Mucosa of descending colon (tissue), 3 donors: Measurements from ENCODE around the gene TALDO1. TPM values are rescaled to one million over a fixed set of nuclear protein-coding genes. Genes with fewer than 3 reads are reported as not detected.

ENCODE experiments used
- ATAC-seq: fragments of 200-7000 bp; cut with Tn5 transposase; one replicate; pipeline ENCODE4 v1.9.1; 2020; ENCODE audit warnings: mild to moderate bottlenecking, moderate library complexity
- DNase-seq, 3 donors: peaks; one replicate each; pipeline ENCODE4 v3.0.0-alpha.2; 2020
- H3K36me3 ChIP-seq: fragments of 200-600 bp; one replicate; pipeline ENCODE4 v1.8.0; 2021; ENCODE audit warnings: low read depth, mild to moderate bottlenecking
- H3K4me1 ChIP-seq: fragments of 200-600 bp; one replicate; pipeline ENCODE4 v1.8.0; 2021; ENCODE audit warnings: low read depth, mild to moderate bottlenecking
- H3K4me3 ChIP-seq: fragments of 200-600 bp; one replicate; pipeline ENCODE4 v1.8.0; 2021; ENCODE audit warnings: mild to moderate bottlenecking
- H3K9me3 ChIP-seq: fragments of 200-600 bp; one replicate; pipeline ENCODE4 v1.8.0; 2021; ENCODE audit warnings: mild to moderate bottlenecking
- intact Hi-C, 2 donors: fragments of 100-400 bp; cut with DNase I in 1 of 2; cut with micrococcal nuclease in 1 of 2; formaldehyde crosslinking; loops; one replicate each; pipeline versions ENCODE4 v1.11.0 to v1.11.1; 2022; cut with DNase I, micrococcal nuclease
- total RNA-seq, 3 donors: library from RNA; stranded (reverse); fragmentation: NEBNext Ultra II Directional in 2 of 3; extraction: Animal tissue kit (Norgen Biotek cat#: 25700) in 2 of 3; gene quantifications; one replicate each; pipeline versions ENCODE4 v1.2.1 to v1.2.4, GENCODE V29; 2021 to 2023
- TF ChIP-seq, protein P1 (sequence below): fragments of 200-600 bp; IDR thresholded peaks from one replicate; pipeline ENCODE4 v1.8.0; 2022; ENCODE audit warnings: antibody characterized with exemption, mild to moderate bottlenecking
- donor health status: DM: no; HTN: no; CAD: no; lungs with moderate emphysema.
- donor health status: DM: no; HTN: no; CAD: no.
- donor health status: DM: no; HTN: yes; CAD: no.

The TALDO1 gene
- total RNA-seq, 3 donors from 2014 or later = 101 to 158 (median 128) TPM

DNA sequence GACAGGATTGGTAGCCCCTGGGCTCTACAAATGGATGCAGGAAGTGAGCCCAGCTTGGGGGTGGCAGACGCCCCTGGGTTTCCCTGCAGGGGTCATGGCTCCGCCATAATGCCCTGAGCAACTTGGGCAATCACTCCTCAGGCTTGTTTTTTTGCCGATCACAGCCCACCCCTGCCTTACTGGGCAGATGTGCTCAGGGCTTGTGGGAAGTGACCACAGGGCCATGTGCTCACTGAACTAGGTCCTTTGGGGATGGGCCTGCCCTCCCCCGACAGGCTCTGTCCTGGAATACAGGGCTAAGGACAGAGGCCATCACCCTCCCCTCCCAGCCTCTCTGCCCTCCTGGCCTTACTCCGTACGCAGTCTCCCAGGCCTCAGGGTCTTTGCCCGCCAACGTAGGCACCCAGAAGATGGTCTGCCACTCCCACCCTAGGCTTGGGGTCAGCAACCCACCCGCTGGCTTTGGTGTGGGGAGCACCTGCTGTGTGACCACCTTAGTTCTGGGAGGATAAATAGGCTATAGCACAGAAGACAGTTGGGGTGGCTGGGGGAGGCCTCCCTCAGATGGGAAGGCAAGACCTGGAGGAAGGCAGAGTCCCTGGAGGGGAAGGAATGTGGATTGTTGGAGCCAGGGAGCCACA, 66.3 kb downstream of the TALDO1 start:
- no peaks in the 10 kb centered on the region for H3K36me3 ChIP-seq
- ATAC-seq (no peak), DNase-seq (no peak)
- intact Hi-C loops = no loop called here
- TF ChIP-seq, protein P1, sequence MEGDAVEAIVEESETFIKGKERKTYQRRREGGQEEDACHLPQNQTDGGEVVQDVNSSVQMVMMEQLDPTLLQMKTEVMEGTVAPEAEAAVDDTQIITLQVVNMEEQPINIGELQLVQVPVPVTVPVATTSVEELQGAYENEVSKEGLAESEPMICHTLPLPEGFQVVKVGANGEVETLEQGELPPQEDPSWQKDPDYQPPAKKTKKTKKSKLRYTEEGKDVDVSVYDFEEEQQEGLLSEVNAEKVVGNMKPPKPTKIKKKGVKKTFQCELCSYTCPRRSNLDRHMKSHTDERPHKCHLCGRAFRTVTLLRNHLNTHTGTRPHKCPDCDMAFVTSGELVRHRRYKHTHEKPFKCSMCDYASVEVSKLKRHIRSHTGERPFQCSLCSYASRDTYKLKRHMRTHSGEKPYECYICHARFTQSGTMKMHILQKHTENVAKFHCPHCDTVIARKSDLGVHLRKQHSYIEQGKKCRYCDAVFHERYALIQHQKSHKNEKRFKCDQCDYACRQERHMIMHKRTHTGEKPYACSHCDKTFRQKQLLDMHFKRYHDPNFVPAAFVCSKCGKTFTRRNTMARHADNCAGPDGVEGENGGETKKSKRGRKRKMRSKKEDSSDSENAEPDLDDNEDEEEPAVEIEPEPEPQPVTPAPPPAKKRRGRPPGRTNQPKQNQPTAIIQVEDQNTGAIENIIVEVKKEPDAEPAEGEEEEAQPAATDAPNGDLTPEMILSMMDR = no peak
- no peaks in the 10 kb centered on the region for H3K9me3 ChIP-seq
- H3K4me3 ChIP-seq = no peak overlapping the region
- peaks cover 19% of the 10 kb centered on the region for H3K4me1 ChIP-seq

Other genes with a start within 250 kb of the TALDO1 start
- 100 to 1,000 TPM; 108 to 127 (median 118) TPM for gene RNH1, start 240.2 kb upstream of the TALDO1 start, total RNA-seq
- gene HRAS, start 211.9 kb upstream of the TALDO1 start, total RNA-seq = 10 to 100 TPM; 41.4 to 50.6 (median 50.1) TPM
- gene LRRC56, start 209.9 kb upstream of the TALDO1 start, total RNA-seq = 1 to 10 TPM; 1.5 to 5.2 (median 4.8) TPM
- 10 to 100 TPM in 2 of 3 donors, 1 to 10 TPM in 1; 5.4 to 19.1 (median 10.7) TPM for gene LMNTD2, start 186.7 kb upstream of the TALDO1 start, total RNA-seq
- gene RASSF7, start 186.5 kb upstream of the TALDO1 start, total RNA-seq = 100 to 1,000 TPM in 1 of 3 donors, 10 to 100 TPM in 2; 45.7 to 108 (median 83.7) TPM
- 10 to 100 TPM; 35.0 to 40.2 (median 35.0) TPM for gene PHRF1, start 171.0 kb upstream of the TALDO1 start, total RNA-seq
- gene IRF7, start 131.5 kb upstream of the TALDO1 start, total RNA-seq = 10 to 100 TPM; 26.9 to 36.1 (median 27.8) TPM
- 100 to 1,000 TPM; 195 to 549 (median 316) TPM for gene CDHR5, start 122.5 kb upstream of the TALDO1 start, total RNA-seq
- 1 to 10 TPM in 2 of 3 donors, not detected in 1; 1.0 TPM for gene SCT, start 120.3 kb upstream of the TALDO1 start, total RNA-seq
- gene DRD4, start 110.2 kb upstream of the TALDO1 start, total RNA-seq = 1 to 10 TPM; 1.2 to 2.4 (median 1.8) TPM
- 10 to 100 TPM; 25.1 to 35.7 (median 25.9) TPM for gene DEAF1, start 52.2 kb upstream of the TALDO1 start, total RNA-seq
- 10 to 100 TPM; 31.6 to 43.1 (median 38.0) TPM for gene TMEM80, start 51.6 kb upstream of the TALDO1 start, total RNA-seq
- gene EPS8L2, start 41.2 kb upstream of the TALDO1 start, total RNA-seq = 100 to 1,000 TPM; 176 to 335 (median 253) TPM
- 10 to 100 TPM; 51.9 to 58.8 (median 57.4) TPM for gene GATD1, start 30.0 kb downstream of the TALDO1 start, total RNA-seq
- gene CEND1, start 42.6 kb downstream of the TALDO1 start, total RNA-seq = 1 to 10 TPM in 1 of 3 donors, under 1 TPM in 1, not detected in 1; 0.34 to 2.2 TPM
- gene SLC25A22, start 50.8 kb downstream of the TALDO1 start, total RNA-seq = 10 to 100 TPM; 11.6 to 18.6 (median 14.4) TPM
- gene PIDD1, start 57.8 kb downstream of the TALDO1 start, total RNA-seq = 10 to 100 TPM; 20.2 to 26.3 (median 23.8) TPM
- 1,000 to 10,000 TPM; 1,532 to 1,798 (median 1,652) TPM for gene RPLP2, start 62.5 kb downstream of the TALDO1 start, total RNA-seq
- gene PNPLA2, start 71.5 kb downstream of the TALDO1 start, total RNA-seq = 100 to 1,000 TPM; 138 to 253 (median 167) TPM
- 100 to 1,000 TPM in 2 of 3 donors, 10 to 100 TPM in 1; 43.5 to 137 (median 129) TPM for gene CRACR2B, start 80.5 kb downstream of the TALDO1 start, total RNA-seq
- gene CD151, start 85.5 kb downstream of the TALDO1 start, total RNA-seq = 100 to 1,000 TPM; 364 to 415 (median 378) TPM
- gene POLR2L, start 95.1 kb downstream of the TALDO1 start, total RNA-seq = 10 to 100 TPM; 67.1 to 86.8 (median 82.1) TPM
- gene TSPAN4, start 95.4 kb downstream of the TALDO1 start, total RNA-seq = 10 to 100 TPM in 2 of 3 donors, 1 to 10 TPM in 1; 9.2 to 42.4 (median 24.7) TPM
- gene CHID1, start 163.3 kb downstream of the TALDO1 start, total RNA-seq = 10 to 100 TPM; 52.3 to 64.3 (median 55.3) TPM
- gene AP2A2, start 178.4 kb downstream of the TALDO1 start, total RNA-seq = 100 to 1,000 TPM in 1 of 3 donors, 10 to 100 TPM in 2; 68.8 to 105 (median 99.5) TPM